ENCODE measurements around the gene EOMES.

EOMES gene

DNA sequence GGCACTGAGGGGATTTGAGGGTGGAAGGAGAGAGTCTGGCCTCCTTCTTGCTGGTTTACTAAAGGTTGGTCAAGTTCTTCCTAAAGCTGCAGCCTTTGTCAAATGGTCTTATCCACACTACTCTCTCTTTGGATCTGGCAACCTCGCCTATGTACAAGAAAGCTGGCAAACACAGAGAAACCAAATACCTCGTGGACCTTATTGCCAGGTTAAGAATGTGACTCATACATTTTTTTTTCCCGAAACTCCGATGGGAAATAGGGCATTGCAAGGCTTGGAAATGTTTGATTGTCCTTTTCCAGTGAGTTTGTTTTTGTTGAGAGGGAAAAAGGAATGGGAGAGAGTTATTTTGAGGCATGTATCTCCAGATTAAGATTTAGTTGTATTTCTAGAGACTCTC is 13.9 kb downstream of the EOMES start:
- H3K4me3 Mint-ChIP-seq: no peak overlapping the region
- H3K4me1 Mint-ChIP-seq: peaks cover 14% of the 10 kb centered on the region
- no peak overlapping the region for H3K27ac Mint-ChIP-seq
- DNase-seq: no peak
- no peaks in the 10 kb centered on the region for H3K9me3 Mint-ChIP-seq
- H3K27me3 Mint-ChIP-seq (ENCODE audit: low read depth, poor library complexity): peaks cover 54% of the 10 kb centered on the region
- no peaks in the 10 kb centered on the region for H3K36me3 Mint-ChIP-seq (ENCODE audit: low read depth)
- TF ChIP-seq, protein P1, sequence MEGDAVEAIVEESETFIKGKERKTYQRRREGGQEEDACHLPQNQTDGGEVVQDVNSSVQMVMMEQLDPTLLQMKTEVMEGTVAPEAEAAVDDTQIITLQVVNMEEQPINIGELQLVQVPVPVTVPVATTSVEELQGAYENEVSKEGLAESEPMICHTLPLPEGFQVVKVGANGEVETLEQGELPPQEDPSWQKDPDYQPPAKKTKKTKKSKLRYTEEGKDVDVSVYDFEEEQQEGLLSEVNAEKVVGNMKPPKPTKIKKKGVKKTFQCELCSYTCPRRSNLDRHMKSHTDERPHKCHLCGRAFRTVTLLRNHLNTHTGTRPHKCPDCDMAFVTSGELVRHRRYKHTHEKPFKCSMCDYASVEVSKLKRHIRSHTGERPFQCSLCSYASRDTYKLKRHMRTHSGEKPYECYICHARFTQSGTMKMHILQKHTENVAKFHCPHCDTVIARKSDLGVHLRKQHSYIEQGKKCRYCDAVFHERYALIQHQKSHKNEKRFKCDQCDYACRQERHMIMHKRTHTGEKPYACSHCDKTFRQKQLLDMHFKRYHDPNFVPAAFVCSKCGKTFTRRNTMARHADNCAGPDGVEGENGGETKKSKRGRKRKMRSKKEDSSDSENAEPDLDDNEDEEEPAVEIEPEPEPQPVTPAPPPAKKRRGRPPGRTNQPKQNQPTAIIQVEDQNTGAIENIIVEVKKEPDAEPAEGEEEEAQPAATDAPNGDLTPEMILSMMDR (IDR thresholded peaks at IDR 0.05): no peak

DNA sequence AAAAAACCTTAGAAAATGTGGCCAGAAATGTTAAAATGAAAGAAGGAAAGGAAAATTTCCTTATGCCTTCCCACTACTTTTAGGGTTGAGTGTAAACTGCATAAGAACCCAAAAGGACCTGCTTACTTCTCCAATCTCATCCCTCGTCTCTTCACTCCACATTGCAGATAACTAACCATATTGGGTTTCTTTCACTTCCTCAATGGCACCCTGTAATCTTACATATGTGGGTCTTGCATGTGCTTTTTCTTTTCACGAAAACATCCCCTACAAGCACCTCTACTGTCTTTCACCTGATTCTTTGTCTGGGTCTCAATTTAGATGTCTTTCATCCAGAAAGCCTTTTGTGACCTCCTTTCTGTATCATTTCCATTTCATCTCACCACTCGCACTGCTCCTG is 23.1 kb downstream of the EOMES start:
- H3K27ac Mint-ChIP-seq: no peak overlapping the region
- DNase-seq: no peak
- no peaks in the 10 kb centered on the region for H3K4me1 Mint-ChIP-seq
- peaks cover 6% of the 10 kb centered on the region for H3K9me3 Mint-ChIP-seq
- TF ChIP-seq, protein P1 (IDR thresholded peaks at IDR 0.05): no peak
- no peak overlapping the region for H3K4me3 Mint-ChIP-seq
- peaks cover 3% of the 10 kb centered on the region for H3K27me3 Mint-ChIP-seq (ENCODE audit: low read depth, poor library complexity)
- no peaks in the 10 kb centered on the region for H3K36me3 Mint-ChIP-seq (ENCODE audit: low read depth)

DNA sequence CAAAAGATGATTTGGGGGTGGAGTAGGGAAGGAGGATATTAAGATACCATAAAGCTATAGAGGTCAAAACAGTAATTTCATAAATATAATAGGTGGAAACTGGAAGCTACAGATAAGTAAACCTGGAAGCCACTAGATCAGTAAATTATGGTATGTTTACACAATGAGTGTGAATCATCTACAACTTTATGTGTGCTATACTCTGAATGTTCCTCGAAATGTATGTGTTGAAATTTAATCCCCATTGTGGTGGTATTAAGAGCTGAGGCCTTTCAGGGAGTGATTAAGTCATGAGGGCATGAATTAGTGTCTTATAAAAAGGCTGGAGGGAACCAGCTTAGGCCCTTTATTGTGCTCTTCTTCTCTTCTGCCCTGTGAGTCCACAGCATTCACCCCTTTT is 25.2 kb downstream of the EOMES start:
- DNase-seq: no peak
- no peaks in the 10 kb centered on the region for H3K36me3 Mint-ChIP-seq (ENCODE audit: low read depth)
- H3K4me3 Mint-ChIP-seq: no peak overlapping the region
- H3K27me3 Mint-ChIP-seq (ENCODE audit: low read depth, poor library complexity): peaks cover 7% of the 10 kb centered on the region
- H3K27ac Mint-ChIP-seq: no peak overlapping the region
- H3K4me1 Mint-ChIP-seq: no peaks in the 10 kb centered on the region
- TF ChIP-seq, protein P1 (IDR thresholded peaks at IDR 0.05): no peak
- H3K9me3 Mint-ChIP-seq: peaks cover 11% of the 10 kb centered on the region

DNA sequence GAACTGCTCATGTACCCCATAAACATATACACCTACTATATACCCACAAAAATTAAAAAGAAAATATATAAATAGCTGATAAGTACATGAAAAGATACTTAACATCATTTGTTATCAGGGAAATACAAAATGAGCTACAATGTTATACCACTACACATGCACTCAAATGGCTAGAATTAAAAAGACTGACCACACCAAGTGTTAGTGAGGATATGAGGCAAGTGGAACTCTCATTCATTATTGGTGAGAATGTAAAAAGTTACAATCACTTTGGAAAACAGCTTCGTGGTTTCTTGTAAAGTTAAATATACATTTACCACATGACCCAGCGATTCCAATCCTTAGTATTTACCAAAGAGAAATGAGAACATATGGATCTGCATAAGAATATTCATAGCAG is 26.5 kb downstream of the EOMES start:
- Mint-ChIP-seq H3K4me1 (no peaks in the 10 kb centered on the region), H3K9me3 (peaks cover 16% of the 10 kb centered on the region), H3K4me3 (no peak overlapping the region), H3K36me3 (ENCODE audit: low read depth) (no peaks in the 10 kb centered on the region), H3K27me3 (ENCODE audit: low read depth, poor library complexity) (peaks cover 7% of the 10 kb centered on the region), H3K27ac (no peak overlapping the region)
- TF ChIP-seq, protein P1 (IDR thresholded peaks at IDR 0.05): no peak
- DNase-seq: no peak

DNA sequence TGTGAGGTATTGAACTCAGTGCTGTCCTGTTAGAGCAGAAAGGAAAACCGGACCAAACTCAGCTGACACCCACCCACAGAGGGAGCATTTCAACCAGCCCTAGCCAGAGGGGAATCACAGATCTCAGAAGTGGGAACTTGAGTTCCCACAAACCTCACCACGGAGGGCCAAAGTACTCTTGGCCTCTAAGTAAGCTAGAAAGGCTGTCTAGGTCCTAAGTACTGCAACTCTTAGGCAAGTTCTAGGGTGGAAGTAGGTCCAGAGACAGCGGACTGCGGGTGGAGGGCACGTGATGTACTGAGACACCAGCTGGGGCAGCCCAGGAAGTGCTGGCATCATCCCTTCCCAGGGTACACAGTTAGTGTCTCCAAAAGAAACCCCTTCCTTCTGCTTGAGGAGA is 34.1 kb downstream of the EOMES start:
- Mint-ChIP-seq H3K4me3 (no peak overlapping the region), H3K36me3 (ENCODE audit: low read depth) (no peaks in the 10 kb centered on the region), H3K4me1 (no peaks in the 10 kb centered on the region), H3K9me3 (peaks cover 23% of the 10 kb centered on the region), H3K27me3 (ENCODE audit: low read depth, poor library complexity) (peaks cover 3% of the 10 kb centered on the region), H3K27ac (no peak overlapping the region)
- DNase-seq: no peak
- TF ChIP-seq, protein P1 (IDR thresholded peaks at IDR 0.05): no peak

DNA sequence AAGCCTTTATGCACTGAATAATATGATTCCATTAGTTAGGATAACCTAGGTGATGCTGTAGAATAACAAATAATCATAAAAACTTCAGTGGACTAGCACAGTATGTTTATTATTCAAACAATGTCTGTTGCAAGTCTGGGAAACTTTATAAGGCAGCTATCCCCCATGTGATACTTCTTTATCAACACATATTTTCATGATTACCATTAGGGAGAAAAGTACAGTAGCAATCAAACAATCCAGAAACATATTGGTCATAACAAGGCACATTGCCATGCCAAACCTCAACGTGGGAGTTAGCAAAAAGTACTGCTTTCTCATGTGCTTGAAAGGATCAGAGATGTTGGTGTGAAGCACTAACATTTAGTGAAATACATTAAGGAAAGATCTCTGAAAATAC is 35.5 kb downstream of the EOMES start:
- Mint-ChIP-seq H3K9me3 (peaks cover 18% of the 10 kb centered on the region), H3K27ac (no peak overlapping the region), H3K27me3 (ENCODE audit: low read depth, poor library complexity) (peaks cover 3% of the 10 kb centered on the region), H3K36me3 (ENCODE audit: low read depth) (no peaks in the 10 kb centered on the region), H3K4me1 (no peaks in the 10 kb centered on the region), H3K4me3 (no peak overlapping the region)
- TF ChIP-seq, protein P1 (IDR thresholded peaks at IDR 0.05): no peak
- no peak for DNase-seq

All from nephron progenitor cell (in vitro differentiated cells).